C4-2B (cell line): ENCODE data around the gene MUC5B.
"Not testable (repeated sequence)": the region's sequence is repeated elsewhere in the genome, so short reads cannot be mapped to it uniquely, and the experiment has no call there.

Experiments used
- CTCF ChIP-seq: fragments of 450-650 bp; conservative IDR thresholded peaks from 2 replicates; pipeline ENCODE4 v1.5.1; 2017; ENCODE audit warnings: mild to moderate bottlenecking
- ZFX ChIP-seq: fragments of 450-650 bp; IDR thresholded peaks from 2 replicates; pipeline ENCODE4 v1.6.1; 2017

- not testable (repeated sequence) for TF ChIP-seq CTCF, ZFX
Observed at GRCh38 chr11:1215826-1216225, 7.0 kb upstream of the MUC5B start.
